Endothelial cell of umbilical vein (primary cell): ENCODE results near the gene XYLT1. TPM values are rescaled to one million over a fixed set of nuclear protein-coding genes. Genes with fewer than 3 reads are reported as not detected.

Experiments used
- BruUV-seq: library from RNA; stranded (reverse); fragments of 400-500 nt; replicated peaks from 2 replicates; lab custom pipeline; 2021; lab: Mats Ljungman, UMichigan
- CTCF ChIA-PET: fragments of 300-600, 350-600 bp; sonication (Branson Sonifier 250); formaldehyde crosslinking; loops from one replicate; lab custom pipeline; 2021; ENCODE audit warnings: antibody characterized with exemption, inconsistent platforms; lab: Charles Lee
- POLR2A ChIA-PET: fragments of 300-600, 350-600 bp; sonication (Branson Sonifier 250); formaldehyde crosslinking; loops from one replicate; lab custom pipeline; 2021; ENCODE audit warnings: antibody characterized with exemption, inconsistent platforms; lab: Charles Lee
- DNase-seq: peaks from one replicate; pipeline ENCODE4 v3.0.0-alpha.2; 2011; ENCODE audit warnings: low read depth, low spot score
- FAIRE-seq: peaks from 2 replicates; lab custom pipeline; 2011; peaks lifted over from hg19 to GRCh38; lab: Jason Lieb, UNC
- H2AFZ ChIP-seq: 2 replicates; pipeline ENCODE4 v1.6.0; 2012; ENCODE audit warnings: low read depth, low read length, control low read depth, inconsistent platforms
- H3K27ac ChIP-seq: 2 replicates; pipeline ENCODE4 v1.5.1; 2011; ENCODE audit warnings: low read depth, mild to moderate bottlenecking, control low read depth, low read length, moderate library complexity; ENCODE audit not compliant: insufficient read depth
- H3K27me3 ChIP-seq, 2 experiments: 2 replicates each; pipeline versions ENCODE4 v1.6.0 to v1.6.1; 2011; ENCODE audit warnings: low read length in 2 of 2, mixed read lengths in 1 of 2; ENCODE audit not compliant: control insufficient read depth in 2 of 2, insufficient read depth in 2 of 2
- H3K36me3 ChIP-seq, 2 experiments: 2 replicates in 1 of 2; 3 replicates in 1 of 2; pipeline ENCODE4 v1.5.1; 2011; ENCODE audit warnings: low read length in 2 of 2, mild to moderate bottlenecking in 1 of 2, moderate library complexity in 1 of 2; ENCODE audit not compliant: control insufficient read depth in 2 of 2, insufficient read depth in 2 of 2; ENCODE audit errors: extremely low read depth in 1 of 2
- H3K4me1 ChIP-seq: 3 replicates; pipeline ENCODE4 v1.5.1; 2011; ENCODE audit warnings: mild to moderate bottlenecking, low read length; ENCODE audit not compliant: control insufficient read depth, insufficient read depth; ENCODE audit errors: extremely low read depth
- H3K4me2 ChIP-seq: 2 replicates; pipeline ENCODE4 v1.6.1; 2011; ENCODE audit warnings: low read length, control low read depth, mixed read lengths; ENCODE audit not compliant: insufficient read depth
- H3K4me3 ChIP-seq, 3 experiments: fragments of 200-600 bp in 1 of 3; sonication (generic), shearing (Covaris generic) in 1 of 3; replicated peaks in 1 of 3; 2 replicates each; pipeline ENCODE4 v1.5.1; 2011 to 2016; ENCODE audit warnings: control low read depth in 3 of 3, low read length in 3 of 3, mild to moderate bottlenecking in 2 of 3, inconsistent platforms in 1 of 3, low read depth in 1 of 3, moderate library complexity in 1 of 3; ENCODE audit not compliant: insufficient read depth in 1 of 3
- H3K79me2 ChIP-seq: 2 replicates; pipeline ENCODE4 v1.6.0; 2012; ENCODE audit warnings: low read length, inconsistent platforms; ENCODE audit not compliant: control insufficient read depth, insufficient read depth
- H3K9ac ChIP-seq: replicated peaks from 2 replicates; pipeline ENCODE3; 2011; ENCODE audit warnings: low read length, control low read depth; ENCODE audit not compliant: insufficient read depth; ENCODE audit errors: extremely low read depth
- H3K9me1 ChIP-seq: replicated peaks from 3 replicates; pipeline ENCODE4 v1.6.0; 2011; ENCODE audit warnings: mild to moderate bottlenecking, low read length; ENCODE audit not compliant: control insufficient read depth, insufficient read depth; ENCODE audit errors: extremely low read depth
- H3K9me3 ChIP-seq: replicated peaks from 2 replicates; pipeline ENCODE4 v1.5.1; 2012; ENCODE audit warnings: low read length, inconsistent platforms; ENCODE audit not compliant: control insufficient read depth, insufficient read depth
- H4K20me1 ChIP-seq: replicated peaks from 2 replicates; pipeline ENCODE3; 2011; ENCODE audit warnings: mild to moderate bottlenecking, low read length; ENCODE audit not compliant: control insufficient read depth, insufficient read depth; ENCODE audit errors: extremely low read depth
- EZH2 ChIP-seq: IDR thresholded peaks from 2 replicates; pipeline ENCODE4 v1.6.1; 2012; ENCODE audit warnings: borderline replicate concordance, low read depth, mild to moderate bottlenecking, moderate library complexity, low read length, inconsistent platforms; ENCODE audit not compliant: severe bottlenecking
- FOS ChIP-seq: IDR thresholded peaks from 2 replicates; pipeline ENCODE4 v1.6.1; 2011; ENCODE audit warnings: mild to moderate bottlenecking, low read length, moderate library complexity, borderline replicate concordance; ENCODE audit not compliant: insufficient read depth
- GATA2 ChIP-seq: IDR thresholded peaks from 2 replicates; pipeline ENCODE4 v1.7.0; 2011; ENCODE audit warnings: low read depth, mild to moderate bottlenecking, moderate library complexity, mixed read lengths, low read length; ENCODE audit not compliant: insufficient read length, insufficient read depth
- JUN ChIP-seq: IDR thresholded peaks from 2 replicates; pipeline ENCODE4 v1.6.1; 2011; ENCODE audit warnings: borderline replicate concordance, low read depth; ENCODE audit not compliant: insufficient read length, insufficient read depth
- MYC ChIP-seq: IDR thresholded peaks from one replicate; pipeline ENCODE4 v1.6.1; 2011; ENCODE audit warnings: mild to moderate bottlenecking, low read depth, low read length
- POLR2A ChIP-seq: IDR thresholded peaks from 2 replicates; pipeline ENCODE4 v1.6.1; 2012; ENCODE audit warnings: low read depth, mild to moderate bottlenecking, control low read depth, low read length
- POLR2AphosphoS5 ChIP-seq: IDR thresholded peaks from 2 replicates; pipeline ENCODE4 v1.6.1; 2012; ENCODE audit warnings: low read depth, mild to moderate bottlenecking, control low read depth, low read length, moderate library complexity; ENCODE audit not compliant: insufficient read depth
- dilution Hi-C: fragments of 300-500 bp; cut with MboI; formaldehyde crosslinking; loops from one replicate; pipeline ENCODE4 v1.15.0; 2019; ENCODE audit warnings: low sequenced_read_pairs; ENCODE audit not compliant: extremely low pct_ligation_motif_present
- intact Hi-C: fragments of 100-400 bp; cut with micrococcal nuclease; formaldehyde crosslinking; loops from one replicate; pipeline ENCODE4 v1.10.0; 2022
- polyA plus RNA-seq, 4 experiments: library from polyadenylated mRNA; depleted of rRNA in 3 of 4; stranded (reverse) in 3 of 4; unstranded in 1 of 4; fragments of >200 nt; gene quantifications; 2 replicates each; pipeline versions ENCODE4 v1.2.1 to v1.2.3, GENCODE V29; 2011 to 2012; ENCODE audit warnings: missing spikeins in 1 of 4
- total RNA-seq: library from RNA; stranded (reverse); gene quantifications from 2 replicates; pipeline ENCODE4 v1.2.3, GENCODE V29; 2021
- TF ChIP-seq, protein P1 (sequence below): IDR thresholded peaks from 2 replicates; pipeline ENCODE4 v1.6.1; 2011; ENCODE audit not compliant: insufficient read depth, insufficient read length
- TF ChIP-seq, protein P2 (sequence below), 2 donors: IDR thresholded peaks; 1 replicate in 1 of 2; 2 replicates in 1 of 2; pipeline ENCODE4 v1.5.1; 2011; ENCODE audit warnings: low read length in 2 of 2, mild to moderate bottlenecking in 2 of 2, moderate library complexity in 2 of 2, control low read depth in 1 of 2, inconsistent platforms in 1 of 2, low read depth in 1 of 2; ENCODE audit not compliant: insufficient read depth in 1 of 2; ENCODE audit errors: extremely low read depth in 1 of 2

The XYLT1 gene
- total and polyA plus RNA-seq, 2 donors (not counting 3 experiments of a cell fraction or from before 2014, with no cell fraction given): 0.63 to 2.9 TPM

DNA sequence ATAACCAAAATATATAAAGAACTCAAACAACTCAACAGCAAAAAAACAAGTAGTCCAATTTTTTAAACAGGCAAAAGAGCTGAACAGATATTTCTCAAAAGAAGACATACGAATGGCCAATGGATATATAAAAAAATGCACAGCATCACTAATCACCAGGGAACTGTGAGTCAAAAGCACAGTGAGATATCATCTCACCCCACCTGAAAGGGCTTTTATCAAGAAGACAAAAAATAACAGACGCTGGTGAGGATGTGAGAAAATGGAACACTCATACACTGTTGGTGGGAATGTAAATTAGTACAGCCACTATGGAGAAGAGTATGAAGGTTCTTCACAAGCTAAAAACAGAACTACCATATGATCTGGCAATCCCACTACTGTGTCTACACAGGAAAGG, 7.4 kb downstream of the XYLT1 start:
- Histone ChIP-seq H3K4me3 (no peak overlapping the region), H3K27ac (no peak overlapping the region), H3K79me2 (no peaks in the 10 kb centered on the region), H3K4me2 (no peak overlapping the region), H3K9ac (no peak overlapping the region), H3K9me3 (no peaks in the 10 kb centered on the region), H3K27me3 (no peaks in the 10 kb centered on the region), H2AFZ (no peak overlapping the region), H3K4me1 (no peaks in the 10 kb centered on the region), H3K9me1 (no peaks in the 10 kb centered on the region), H3K36me3 (no peaks in the 10 kb centered on the region), H4K20me1 (no peaks in the 10 kb centered on the region)
- TF ChIP-seq MYC (no peak), GATA2 (no peak), EZH2 (no peak), POLR2AphosphoS5 (no peak), FOS (no peak), POLR2A (no peak), JUN (no peak)
- TF ChIP-seq, protein P1, sequence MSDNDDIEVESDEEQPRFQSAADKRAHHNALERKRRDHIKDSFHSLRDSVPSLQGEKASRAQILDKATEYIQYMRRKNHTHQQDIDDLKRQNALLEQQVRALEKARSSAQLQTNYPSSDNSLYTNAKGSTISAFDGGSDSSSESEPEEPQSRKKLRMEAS: no peak
- TF ChIP-seq, protein P2, sequence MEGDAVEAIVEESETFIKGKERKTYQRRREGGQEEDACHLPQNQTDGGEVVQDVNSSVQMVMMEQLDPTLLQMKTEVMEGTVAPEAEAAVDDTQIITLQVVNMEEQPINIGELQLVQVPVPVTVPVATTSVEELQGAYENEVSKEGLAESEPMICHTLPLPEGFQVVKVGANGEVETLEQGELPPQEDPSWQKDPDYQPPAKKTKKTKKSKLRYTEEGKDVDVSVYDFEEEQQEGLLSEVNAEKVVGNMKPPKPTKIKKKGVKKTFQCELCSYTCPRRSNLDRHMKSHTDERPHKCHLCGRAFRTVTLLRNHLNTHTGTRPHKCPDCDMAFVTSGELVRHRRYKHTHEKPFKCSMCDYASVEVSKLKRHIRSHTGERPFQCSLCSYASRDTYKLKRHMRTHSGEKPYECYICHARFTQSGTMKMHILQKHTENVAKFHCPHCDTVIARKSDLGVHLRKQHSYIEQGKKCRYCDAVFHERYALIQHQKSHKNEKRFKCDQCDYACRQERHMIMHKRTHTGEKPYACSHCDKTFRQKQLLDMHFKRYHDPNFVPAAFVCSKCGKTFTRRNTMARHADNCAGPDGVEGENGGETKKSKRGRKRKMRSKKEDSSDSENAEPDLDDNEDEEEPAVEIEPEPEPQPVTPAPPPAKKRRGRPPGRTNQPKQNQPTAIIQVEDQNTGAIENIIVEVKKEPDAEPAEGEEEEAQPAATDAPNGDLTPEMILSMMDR (IDR thresholded peaks at IDR 0.05; ENCODE audit: extremely low read depth in 1 of 2, insufficient read depth in 1 of 2, low read depth in 1 of 2, low read length in 2 of 2): no peak
- ChIA-PET POLR2A (no interaction called here), CTCF (no interaction called here)
- no peak for DNase-seq
- dilution Hi-C loops (no loop called here), intact Hi-C loops (loop anchor here (10.0 kb wide), 2 partner anchors 109 to 159 kb away; no protein-coding TSS in a partner anchor)
- BruUV-seq: no TSS peak
- no peak for FAIRE-seq
